B cell (primary cell): ENCODE results near the gene PPP1R9A. TPM values are rescaled to one million over a fixed set of nuclear protein-coding genes. Genes with fewer than 3 reads are reported as not detected.

Experiments used
- ATAC-seq: fragments of 200-7000 bp; cut with Tn5 transposase; one replicate; pipeline ENCODE4 v1.10.0; 2021; ENCODE audit warnings: low read depth, mild to moderate bottlenecking, moderate number of reproducible peaks, moderate library complexity
- CTCF ChIA-PET: fragments of 350-600 bp; sonication (Branson Sonifier 250); formaldehyde crosslinking; loops from one replicate; lab custom pipeline; 2021; ENCODE audit warnings: antibody characterized with exemption, inconsistent platforms; lab: Charles Lee
- POLR2A ChIA-PET: fragments of 350-600 bp; sonication (Branson Sonifier 250); formaldehyde crosslinking; loops from one replicate; lab custom pipeline; 2021; ENCODE audit warnings: antibody characterized with exemption; lab: Charles Lee
- DNase-seq: peaks from one replicate; pipeline ENCODE4 v3.0.0; 2013
- H2AFZ ChIP-seq: 2 replicates; pipeline ENCODE4 v1.6.1; 2012; ENCODE audit warnings: mild to moderate bottlenecking, low read depth, low read length; ENCODE audit not compliant: insufficient read depth, poor library complexity, severe bottlenecking
- H3K27ac ChIP-seq, 2 donors: 1 replicate in 1 of 2; 2 replicates in 1 of 2; pipeline ENCODE4 v1.5.1; 2012 to 2013; ENCODE audit warnings: low read length in 2 of 2, mild to moderate bottlenecking in 2 of 2, moderate library complexity in 1 of 2
- H3K27me3 ChIP-seq, 4 experiments: fragments of 200-600 bp in 1 of 4; sonication (generic) in 1 of 4; replicated peaks in 1 of 4; 1 replicate in 2 of 4; 2 replicates in 2 of 4; pipeline versions ENCODE4 v1.6.1 to v1.7.0; 2013 to 2016; ENCODE audit warnings: low read length in 3 of 4, mild to moderate bottlenecking in 2 of 4, mixed read lengths in 1 of 4, moderate library complexity in 1 of 4; ENCODE audit not compliant: insufficient read depth in 4 of 4, control insufficient read depth in 3 of 4; ENCODE audit errors: control extremely low read depth in 1 of 4
- H3K36me3 ChIP-seq, 2 experiments: replicated peaks in 1 of 2; 1 replicate in 1 of 2; 2 replicates in 1 of 2; pipeline versions ENCODE4 v1.6.1 to v1.7.1; 2013; ENCODE audit warnings: low read length in 1 of 2; ENCODE audit not compliant: insufficient read depth in 2 of 2, control insufficient read depth in 1 of 2; ENCODE audit errors: control extremely low read depth in 1 of 2, extremely low read depth in 1 of 2
- H3K4me1 ChIP-seq, 2 donors: fragments of 200-600 bp in 1 of 2; sonication (generic) in 1 of 2; 1 replicate in 1 of 2; 2 replicates in 1 of 2; pipeline versions ENCODE4 v1.5.1 to v1.6.1; 2013 to 2017; ENCODE audit warnings: low read length in 2 of 2; ENCODE audit not compliant: control insufficient read depth in 2 of 2, insufficient read depth in 2 of 2
- H3K4me2 ChIP-seq: replicated peaks from 2 replicates; pipeline ENCODE3; 2012; ENCODE audit warnings: mild to moderate bottlenecking, low read depth, low read length; ENCODE audit not compliant: poor library complexity, severe bottlenecking
- H3K4me3 ChIP-seq, 5 experiments: fragments of 200-600 bp in 1 of 5; sonication (generic) in 1 of 5; 1 replicate in 3 of 5; 2 replicates in 2 of 5; pipeline versions ENCODE4 v1.5.1 to v1.7.0; 2011 to 2016; ENCODE audit warnings: low read length in 4 of 5, mild to moderate bottlenecking in 4 of 5, low read depth in 2 of 5, control low read depth in 1 of 5, moderate library complexity in 1 of 5; ENCODE audit not compliant: insufficient read depth in 1 of 5; ENCODE audit errors: control extremely low read depth in 1 of 5, extremely low read depth in 1 of 5
- H3K79me2 ChIP-seq: fragments of 200-600 bp; sonication (generic); one replicate; pipeline ENCODE4 v1.6.0; 2016; ENCODE audit warnings: low read length; ENCODE audit not compliant: control insufficient read depth, insufficient read depth
- H3K9ac ChIP-seq: fragments of 200-600 bp; sonication (generic); 2 replicates; pipeline ENCODE4 v1.6.1; 2017; ENCODE audit warnings: mild to moderate bottlenecking, low read length, moderate library complexity
- H3K9me3 ChIP-seq, 3 donors: one replicate each; pipeline versions ENCODE4 v1.6.1 to v1.7.1; 2013; ENCODE audit warnings: low read length in 2 of 3; ENCODE audit not compliant: control insufficient read depth in 2 of 3, insufficient read depth in 1 of 3; ENCODE audit errors: control extremely low read depth in 1 of 3
- H4K20me1 ChIP-seq: 2 replicates; pipeline ENCODE4 v1.6.0; 2012; ENCODE audit warnings: mild to moderate bottlenecking, low read length; ENCODE audit not compliant: insufficient read depth, control insufficient read depth, poor library complexity, severe bottlenecking
- H3K27ac Mint-ChIP-seq: one replicate; pipeline ENCODE4 v1.8.0; 2021; ENCODE audit warnings: mixed read lengths
- H3K27me3 Mint-ChIP-seq: one replicate; pipeline ENCODE4 v1.8.0; 2021; ENCODE audit warnings: mixed read lengths
- H3K4me1 Mint-ChIP-seq: one replicate; pipeline ENCODE4 v1.8.0; 2021; ENCODE audit warnings: mixed read lengths
- H3K4me3 Mint-ChIP-seq: one replicate; pipeline ENCODE4 v1.8.0; 2021; ENCODE audit warnings: mixed read lengths
- H3K9me3 Mint-ChIP-seq: one replicate; pipeline ENCODE4 v1.8.0; 2022; ENCODE audit warnings: mixed read lengths; ENCODE audit not compliant: insufficient read depth
- CTCF ChIP-seq: fragments of 200-600 bp; IDR thresholded peaks from one replicate; pipeline ENCODE4 v1.8.0; 2022; ENCODE audit warnings: antibody characterized with exemption, mild to moderate bottlenecking
- EZH2 ChIP-seq: IDR thresholded peaks from 2 replicates; pipeline ENCODE4 v1.6.1; 2012; ENCODE audit warnings: borderline replicate concordance, low read depth, mild to moderate bottlenecking, moderate library complexity, low read length; ENCODE audit not compliant: insufficient read depth, poor library complexity, severe bottlenecking
- WGBS: methylation state at CpG from one replicate; pipeline ENCODE4 v1.1.5; 2013; ENCODE audit warnings: missing lambda C conversion rate; ENCODE audit not compliant: insufficient coverage; 5-methylcytosine and 5-hydroxymethylcytosine counted together
- intact Hi-C: fragments of 100-400 bp; cut with micrococcal nuclease; formaldehyde crosslinking; loops from one replicate; pipeline ENCODE4 v1.10.0; 2022
- polyA plus RNA-seq: library from polyadenylated mRNA; depleted of rRNA; stranded (reverse); fragments of >200 nt; gene quantifications from 2 replicates; pipeline ENCODE4 v1.2.3, GENCODE V29; 2012
- total RNA-seq, 2 donors: library from RNA; stranded (reverse); fragments of 120-200 nt in 1 of 2; gene quantifications; 1 replicate in 1 of 2; 2 replicates in 1 of 2; pipeline versions ENCODE4 v1.2.3 to v1.2.4, GENCODE V29; 2013 to 2022

The PPP1R9A gene
- total and polyA plus RNA-seq, 2 donors (not counting 1 experiment from before 2014, with no cell fraction given), result 1.1 to 4.8 TPM

GRCh38 chr7:95303013-95303905 is 395.9 kb downstream of the PPP1R9A start:
- no peak overlapping the region for H3K4me3 ChIP-seq
- 73% methylated on average over 3 of the region's 9 CpGs for WGBS
- intact Hi-C loops, result no loop called here
- no peak overlapping the region for H3K4me2 ChIP-seq
- peaks cover 0 to 4% (median 0%) of the 10 kb centered on the region in 4 experiments for H3K27me3 ChIP-seq
- H3K9me3 ChIP-seq, result no peaks in the 10 kb centered on the region
- ATAC-seq (no peak), DNase-seq (no peak)
- H4K20me1 ChIP-seq, result no peaks in the 10 kb centered on the region
- no peak overlapping the region for H3K9ac ChIP-seq
- Mint-ChIP-seq H3K4me1 (no peaks in the 10 kb centered on the region), H3K27ac (no peak overlapping the region), H3K27me3 (peaks cover 20% of the 10 kb centered on the region), H3K4me3 (no peak overlapping the region), H3K9me3 (no peaks in the 10 kb centered on the region)
- POLR2A ChIA-PET, result no interaction called here
- CTCF ChIA-PET, result no interaction called here
- no peaks in the 10 kb centered on the region for H3K79me2 ChIP-seq
- H2AFZ ChIP-seq, result no peak overlapping the region
- H3K4me1 ChIP-seq, result no peaks in the 10 kb centered on the region
- no peak overlapping the region for H3K27ac ChIP-seq
- H3K36me3 ChIP-seq, result no peaks in the 10 kb centered on the region
- TF ChIP-seq CTCF, result no peak
- TF ChIP-seq EZH2, result no peak

- Histone ChIP-seq H3K9me3 (no peaks in the 10 kb centered on the region), H3K27ac (no peak overlapping the region), H3K4me3 (no peak overlapping the region), H3K36me3 (no peaks in the 10 kb centered on the region), H3K4me1 (no peaks in the 10 kb centered on the region), H3K4me2 (no peak overlapping the region), H3K9ac (no peak overlapping the region), H3K27me3 (peaks cover 0 to 4% (median 0%) of the 10 kb centered on the region in 4 experiments), H4K20me1 (no peaks in the 10 kb centered on the region), H2AFZ (no peak overlapping the region), H3K79me2 (no peaks in the 10 kb centered on the region)
- no peak for TF ChIP-seq CTCF
- no peak for TF ChIP-seq EZH2
- no peak overlapping the region for H3K4me3 Mint-ChIP-seq
- ChIA-PET CTCF (no interaction called here), POLR2A (no interaction called here)
- H3K27me3 Mint-ChIP-seq, result peaks cover 16% of the 10 kb centered on the region
- no peak overlapping the region for H3K27ac Mint-ChIP-seq
- no peaks in the 10 kb centered on the region for H3K4me1 Mint-ChIP-seq
- no peaks in the 10 kb centered on the region for H3K9me3 Mint-ChIP-seq
- no peak for ATAC-seq
- WGBS, result 77% methylated on average over 5 of the region's 7 CpGs
- intact Hi-C loops, result no loop called here
- no peak for DNase-seq
Measured at GRCh38 chr7:95304990-95305389, 397.6 kb downstream of the PPP1R9A start.
